ENCODE results near the gene TCF7L2. TPM values are rescaled to one million over a fixed set of nuclear protein-coding genes. Genes with fewer than 3 reads are reported as not detected.

Gene TCF7L2
- polyA plus RNA-seq, 3 donors: 47.8 to 51.4 (median 49.2) TPM

DNA sequence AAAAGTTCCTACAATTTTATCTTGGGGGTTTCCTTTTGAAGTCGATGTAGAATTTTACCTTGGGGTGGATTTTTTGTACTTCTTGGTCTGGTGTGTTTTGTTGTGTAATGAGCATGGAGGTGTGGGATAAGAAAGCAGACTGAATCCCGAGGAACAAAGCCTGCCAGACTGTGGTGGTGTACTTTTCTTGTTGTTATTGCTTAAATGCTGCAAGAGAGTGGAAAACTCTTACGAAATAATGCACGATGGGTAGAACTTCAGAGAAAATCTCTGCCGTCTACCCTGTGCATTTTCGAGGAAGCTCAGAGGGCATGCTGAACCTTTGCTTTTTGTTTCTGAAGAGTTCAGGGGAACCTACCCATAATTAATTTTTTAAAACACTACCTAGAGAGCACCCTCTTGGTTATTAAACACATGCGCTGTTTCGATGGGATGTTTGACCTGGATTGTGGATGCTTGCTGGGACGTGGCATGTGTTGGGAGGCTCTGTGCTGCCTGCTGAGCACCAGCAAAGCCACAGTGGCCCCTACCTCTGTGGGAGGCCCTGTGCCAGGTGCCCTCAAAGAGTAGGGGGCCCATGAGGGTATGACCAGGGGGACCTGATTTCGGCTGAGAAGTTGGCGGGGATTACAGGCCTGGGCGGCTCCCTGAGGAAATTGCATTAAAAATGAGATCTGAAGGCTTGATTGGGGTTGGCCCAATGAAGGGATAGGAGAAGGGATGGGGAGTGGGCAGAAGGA lies 94.1 kb downstream of the TCF7L2 start:
- DNase-seq: no peak

DNA sequence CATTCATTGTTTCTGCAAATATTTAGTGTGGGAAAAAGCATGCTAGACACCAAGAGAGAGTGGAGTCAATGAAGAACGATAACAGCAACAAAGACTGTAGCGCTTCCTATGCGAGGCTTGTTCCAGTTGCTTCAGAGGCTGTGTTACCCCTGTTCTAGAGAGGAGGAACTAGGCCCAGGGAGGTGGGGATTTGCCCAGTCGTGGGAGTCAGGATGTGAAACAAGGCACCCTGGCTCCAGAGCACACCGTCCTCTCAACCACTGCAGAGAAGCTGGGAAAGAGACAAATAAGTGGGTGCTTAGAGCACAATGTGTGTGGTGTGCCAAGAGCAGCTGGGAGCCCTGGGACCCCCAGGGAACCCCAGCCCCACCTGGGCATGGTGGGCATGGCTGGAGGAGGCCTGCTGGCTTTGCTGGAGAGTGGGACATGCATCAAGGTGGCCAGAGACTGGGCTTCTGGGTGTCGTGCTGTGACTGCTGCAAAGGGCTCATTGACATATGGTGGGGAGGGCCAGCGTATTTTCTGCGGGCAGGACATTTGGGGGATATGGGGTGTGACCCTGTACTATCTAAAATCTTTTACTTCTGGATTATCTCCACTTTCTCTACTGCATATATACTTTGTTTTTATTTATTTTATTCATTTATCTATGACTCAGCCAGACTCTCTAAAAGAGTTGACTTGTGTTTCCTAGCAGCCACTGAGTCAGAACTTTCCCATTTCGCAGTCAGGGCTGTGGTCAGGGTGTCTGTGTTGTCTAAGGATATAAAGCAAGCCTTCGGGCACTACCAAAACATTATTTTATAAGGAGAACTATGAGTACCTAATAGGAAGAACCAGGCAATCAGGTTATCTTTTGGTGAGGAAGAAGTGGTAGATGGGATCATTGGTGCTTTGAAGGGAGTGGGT lies 95.4 kb downstream of the TCF7L2 start:
- no peak for DNase-seq

DNA sequence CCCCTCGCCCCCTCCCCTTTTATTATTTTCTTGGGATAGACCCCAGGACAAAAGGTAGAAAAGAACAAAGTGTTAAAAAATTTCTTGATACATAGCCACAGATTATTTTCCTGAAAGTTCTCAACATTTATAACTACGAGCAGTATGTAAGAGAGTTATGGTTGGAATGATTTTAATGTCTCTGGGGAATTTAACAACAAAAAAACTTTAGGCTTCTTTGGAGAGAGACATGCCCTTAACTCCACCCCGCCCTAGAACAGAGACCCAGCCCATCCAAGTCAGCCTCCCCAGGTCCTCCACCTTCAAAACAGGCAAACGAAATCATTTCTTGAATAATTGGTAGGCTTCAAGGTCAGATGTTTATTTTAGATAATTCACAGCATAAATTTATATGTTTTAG lies 97.1 kb downstream of the TCF7L2 start:
- no peak for DNase-seq

DNA sequence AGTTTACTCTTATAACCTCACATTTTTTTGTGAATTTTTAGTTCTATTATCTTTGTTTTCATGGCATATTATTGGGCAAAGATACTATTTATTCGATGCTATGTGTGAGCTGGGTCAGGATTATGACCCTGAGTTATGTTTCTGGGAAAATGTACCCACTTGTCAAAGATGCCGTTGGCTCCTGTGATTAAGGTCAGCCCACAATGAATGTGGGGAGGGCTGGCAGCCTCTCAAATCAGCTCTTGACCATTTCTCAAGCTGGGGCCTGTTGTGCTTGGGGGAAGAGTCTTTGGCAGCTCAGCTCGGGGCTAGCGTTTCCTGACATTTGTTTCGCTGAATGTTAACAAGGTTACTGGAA lies 97.5 kb downstream of the TCF7L2 start:
- no peak for DNase-seq

DNA sequence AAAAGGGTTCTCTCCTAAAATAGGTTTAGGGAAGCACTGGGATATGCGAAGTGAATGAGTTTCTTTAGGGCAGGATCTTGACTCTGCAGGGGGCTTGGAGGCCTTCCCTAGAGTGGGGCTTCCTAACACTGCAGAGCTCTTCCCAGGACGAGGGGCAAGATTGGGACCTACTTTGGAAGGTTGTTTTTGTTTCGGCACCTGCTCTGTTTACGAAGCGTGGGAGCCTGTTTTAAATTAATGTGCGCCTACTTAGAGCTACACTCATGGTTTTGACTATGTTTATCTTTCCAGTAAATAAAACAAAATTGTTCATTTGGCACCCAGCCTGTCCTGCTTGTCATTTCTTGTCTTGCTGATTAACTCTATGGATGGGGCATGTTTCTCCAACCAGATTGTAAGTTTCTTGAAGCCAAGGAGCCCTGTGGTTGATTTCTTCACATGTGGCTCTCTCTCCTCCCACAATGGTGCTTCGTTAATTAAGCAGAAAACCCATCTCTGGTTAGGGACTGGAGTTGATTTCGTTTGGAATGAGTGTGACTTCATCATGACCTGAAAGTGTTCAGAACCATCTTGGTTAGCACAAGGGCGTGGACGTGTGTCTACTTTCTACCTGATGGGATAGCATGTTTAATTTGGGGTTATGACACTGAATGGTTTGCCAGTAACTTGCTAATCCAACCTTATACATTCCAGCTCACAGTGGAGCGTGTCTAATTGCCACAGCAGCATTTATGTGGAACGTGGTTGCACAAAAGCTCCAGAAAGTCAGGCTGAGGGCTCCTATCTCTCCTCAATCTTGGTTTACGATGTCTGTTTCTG lies 98.1 kb downstream of the TCF7L2 start:
- DNase-seq: peak; percentile 77

DNA sequence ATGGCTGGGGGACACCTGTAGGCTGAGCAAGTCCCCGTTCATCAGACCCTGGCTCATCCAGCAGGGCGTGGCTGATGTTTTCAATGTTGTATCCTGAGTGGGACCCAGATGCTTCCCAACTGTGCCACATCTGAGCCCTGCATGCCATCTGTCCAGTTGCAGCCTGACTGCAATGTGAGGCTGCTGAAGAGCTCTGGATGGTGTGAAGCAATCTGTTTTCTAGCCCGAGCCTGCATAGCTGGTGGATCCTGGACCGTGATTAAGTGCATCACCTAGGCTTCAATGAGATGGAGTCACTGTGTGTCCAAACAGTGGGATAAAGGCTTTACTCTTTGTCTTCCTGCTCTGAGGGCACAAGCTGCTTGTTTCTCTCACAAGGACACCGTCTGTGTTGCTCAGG lies 99.8 kb downstream of the TCF7L2 start:
- no peak for DNase-seq

DNA sequence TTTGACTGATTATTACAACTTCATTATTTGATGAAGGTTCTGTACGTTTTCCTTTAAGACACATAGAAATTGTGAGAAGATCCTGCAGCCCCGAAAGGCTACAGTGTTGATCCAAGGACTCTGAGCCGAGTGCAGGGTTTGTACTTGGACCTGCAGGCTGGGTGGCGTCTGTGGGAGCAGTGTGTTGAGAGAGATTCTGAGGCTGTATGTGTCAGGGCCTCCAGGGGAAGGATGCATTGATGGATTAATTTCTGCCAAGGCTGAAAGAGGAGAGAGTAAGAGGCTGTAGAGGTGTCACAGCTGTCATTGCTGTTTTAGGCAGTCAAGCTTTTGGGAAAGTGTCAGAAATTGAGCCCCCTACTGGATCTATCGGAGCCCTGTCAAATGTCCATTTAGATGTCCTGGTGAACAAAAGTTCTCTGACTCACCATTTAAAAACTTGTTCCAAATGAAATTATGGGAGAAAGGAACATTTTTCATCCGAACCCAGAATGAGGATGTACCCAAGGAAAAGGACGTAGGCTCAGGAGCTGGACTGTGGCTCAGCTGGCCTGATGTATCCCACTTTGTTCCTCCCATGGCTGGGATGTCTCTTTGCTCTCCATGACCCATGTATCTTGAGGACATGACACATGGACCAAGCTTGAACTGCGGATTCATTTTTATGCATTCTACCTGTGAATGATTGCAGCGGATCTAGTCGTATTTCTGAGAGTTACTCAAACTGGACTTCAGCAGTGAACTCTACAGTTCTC lies 102.2 kb downstream of the TCF7L2 start:
- DNase-seq: no peak

DNA sequence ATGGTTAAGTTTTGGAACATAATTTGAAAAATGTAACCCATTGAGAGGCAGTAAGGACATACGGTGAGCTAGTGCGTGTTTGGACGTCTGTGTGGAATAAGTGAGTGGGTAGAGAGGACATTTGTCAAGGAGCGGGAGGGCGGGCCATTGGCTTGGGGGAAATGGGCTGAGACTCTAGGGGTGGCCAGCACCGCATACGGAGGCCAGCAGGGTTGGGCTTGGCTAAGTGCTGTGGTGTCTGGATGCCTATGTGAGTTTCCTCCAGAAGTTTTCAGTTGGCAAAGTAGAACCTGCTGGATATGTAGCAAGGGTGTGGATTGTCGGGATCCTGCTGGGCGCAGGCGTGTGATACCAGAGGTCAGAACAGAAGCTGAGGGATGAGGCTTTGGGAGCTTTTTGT lies 103.0 kb downstream of the TCF7L2 start:
- no peak for DNase-seq

DNA sequence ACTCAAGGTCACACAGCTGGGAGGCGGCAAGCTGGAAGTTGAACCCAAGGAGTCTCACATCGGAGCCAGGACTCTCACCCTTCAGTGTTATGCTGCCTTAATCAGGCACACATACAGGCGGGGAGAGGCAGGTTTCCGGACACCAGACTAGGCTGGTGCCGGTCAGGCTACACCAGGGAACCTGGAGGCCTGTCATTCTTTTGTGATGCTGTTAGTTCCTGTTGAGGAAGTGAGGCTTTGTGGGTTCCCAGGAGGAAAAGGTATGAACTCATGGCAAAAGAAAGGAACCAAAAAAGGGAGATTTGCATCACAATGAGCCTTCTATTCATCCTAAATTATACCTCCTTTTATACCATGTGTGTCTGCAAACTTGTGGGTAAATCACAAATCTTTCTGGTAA lies 103.8 kb downstream of the TCF7L2 start:
- DNase-seq: no peak

DNA sequence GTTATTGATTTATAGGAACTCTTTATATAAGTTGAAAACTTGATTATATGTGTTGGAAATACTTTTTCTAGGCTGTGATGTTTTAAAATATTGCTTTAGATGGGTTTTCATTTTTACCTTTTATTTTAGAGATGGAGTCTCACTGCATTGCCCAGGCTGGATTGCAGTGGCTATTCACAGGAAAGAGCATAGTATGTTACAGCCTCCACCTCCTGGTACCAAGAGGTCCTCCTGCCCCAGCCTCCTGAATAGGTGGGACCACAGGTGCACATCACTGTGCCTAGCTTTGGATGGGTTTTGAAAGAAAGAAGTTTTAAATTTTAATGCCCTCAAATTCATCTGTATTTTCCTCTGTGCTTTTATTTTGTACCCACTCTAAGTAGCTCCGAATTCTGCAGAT lies 105.4 kb downstream of the TCF7L2 start:
- no peak for DNase-seq

DNA sequence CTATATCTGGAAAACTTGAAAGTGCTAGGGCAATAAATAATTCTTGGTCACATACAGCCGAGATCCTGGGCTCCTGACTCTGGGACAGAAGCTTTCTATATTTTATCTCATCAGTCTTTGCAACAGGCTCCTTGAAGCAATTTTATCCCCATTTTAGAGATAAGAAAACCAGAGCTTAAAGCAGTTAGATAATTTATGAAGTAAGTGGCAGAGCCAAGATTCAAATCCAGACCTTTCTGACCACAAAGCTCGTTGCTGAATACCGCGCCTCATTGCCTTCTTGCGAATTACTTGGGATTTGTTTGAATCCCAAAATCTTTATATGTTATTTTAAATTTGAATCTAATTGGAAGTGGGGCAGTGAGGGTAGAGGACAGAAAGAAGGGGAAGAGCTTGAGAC lies 106.0 kb downstream of the TCF7L2 start:
- DNase-seq: no peak

DNA sequence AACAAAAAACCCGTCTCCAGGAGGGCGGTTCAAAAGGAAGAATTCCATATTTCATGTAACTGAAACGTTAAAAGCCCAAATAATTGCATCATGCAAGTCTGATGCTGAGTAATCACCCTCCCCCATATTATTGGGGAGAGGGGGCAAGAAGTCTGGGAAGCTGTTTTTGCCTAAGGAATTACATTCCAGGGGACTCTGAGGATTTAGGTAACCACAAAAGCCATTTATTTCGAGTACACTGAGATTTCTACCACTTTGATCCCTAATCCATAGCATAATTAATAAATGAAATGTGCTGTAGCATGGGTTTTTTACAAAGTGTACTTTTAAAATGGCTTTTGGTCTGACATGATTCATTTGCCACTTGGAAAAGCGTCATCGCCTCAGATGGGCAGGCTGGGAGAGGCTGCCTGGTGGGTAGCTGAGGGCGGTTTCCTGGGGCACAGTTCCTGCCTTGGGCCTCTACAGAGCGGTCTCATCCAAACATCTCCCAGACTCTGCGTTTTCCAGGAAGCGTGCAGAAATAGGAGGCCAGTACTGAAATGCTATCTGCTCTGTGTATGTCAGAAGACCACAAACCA lies 106.5 kb downstream of the TCF7L2 start:
- DNase-seq: no peak

DNA sequence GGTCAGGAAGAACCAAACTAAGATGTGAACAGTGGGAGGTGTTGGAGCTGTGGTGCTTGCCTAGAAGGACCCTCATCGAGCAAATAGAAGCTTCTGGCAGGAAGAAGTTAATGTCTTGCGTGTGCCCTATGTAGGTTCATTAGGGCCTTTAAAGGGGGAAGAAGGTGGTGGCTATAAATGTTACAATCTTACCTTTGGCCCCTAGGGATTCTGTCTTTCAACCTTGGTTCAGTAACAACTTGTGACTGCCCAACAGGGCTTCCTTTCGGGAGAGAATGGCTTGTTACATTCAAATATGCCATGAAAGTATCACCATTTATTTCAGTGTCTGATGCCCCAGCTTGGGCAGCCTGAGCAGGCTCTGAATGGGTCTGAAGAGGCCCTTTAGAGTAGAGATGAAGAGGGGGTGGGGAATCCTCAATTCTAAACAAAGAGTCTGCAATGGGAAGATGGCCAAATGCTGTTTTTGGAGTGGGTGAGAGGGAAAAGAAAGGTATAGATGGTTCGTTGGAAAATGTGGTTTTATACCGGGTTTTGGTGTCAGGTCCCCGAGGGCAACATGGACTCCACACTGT lies 108.0 kb downstream of the TCF7L2 start:
- DNase-seq: no peak

DNA sequence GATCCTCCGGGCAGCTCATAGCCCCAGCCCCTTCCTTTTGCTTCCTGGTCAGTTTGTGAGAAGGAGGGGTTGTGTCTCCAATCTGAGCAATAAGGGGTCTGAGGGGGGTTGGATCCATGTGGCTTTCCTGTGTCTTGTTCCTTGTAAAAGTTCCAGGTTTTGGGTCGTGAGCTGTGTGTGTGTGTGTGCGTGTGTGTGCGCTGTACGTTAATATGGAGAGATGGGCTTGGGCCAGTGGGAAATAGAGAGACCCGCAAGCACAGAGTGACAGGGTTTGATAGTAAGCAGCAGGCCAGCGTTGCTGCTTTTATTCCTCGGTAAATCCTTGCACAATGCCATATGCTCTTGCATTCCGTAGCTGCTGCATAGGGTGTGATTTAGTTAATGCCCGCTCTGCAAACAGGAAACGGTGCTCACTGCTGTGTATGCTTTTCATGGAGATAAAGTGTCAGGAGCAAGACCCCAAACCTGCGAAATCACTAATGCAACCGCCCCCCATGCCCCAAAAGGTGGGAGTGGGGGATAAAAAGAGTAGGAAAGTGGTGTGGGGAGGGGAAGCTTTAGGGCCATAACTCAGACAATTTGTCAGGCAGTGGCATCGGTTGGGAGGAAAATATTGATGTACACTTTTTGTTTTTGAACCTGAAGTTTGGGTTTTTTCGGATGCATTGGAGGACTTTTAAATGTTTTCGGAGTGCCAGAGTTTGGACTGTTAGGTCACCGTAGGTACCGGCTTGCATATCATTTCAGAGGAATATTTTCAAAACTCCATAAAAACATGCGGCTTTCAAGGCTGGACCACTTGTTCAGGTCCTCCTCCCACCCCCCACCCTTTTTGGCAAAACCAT lies 108.7 kb downstream of the TCF7L2 start:
- DNase-seq: no peak

DNA sequence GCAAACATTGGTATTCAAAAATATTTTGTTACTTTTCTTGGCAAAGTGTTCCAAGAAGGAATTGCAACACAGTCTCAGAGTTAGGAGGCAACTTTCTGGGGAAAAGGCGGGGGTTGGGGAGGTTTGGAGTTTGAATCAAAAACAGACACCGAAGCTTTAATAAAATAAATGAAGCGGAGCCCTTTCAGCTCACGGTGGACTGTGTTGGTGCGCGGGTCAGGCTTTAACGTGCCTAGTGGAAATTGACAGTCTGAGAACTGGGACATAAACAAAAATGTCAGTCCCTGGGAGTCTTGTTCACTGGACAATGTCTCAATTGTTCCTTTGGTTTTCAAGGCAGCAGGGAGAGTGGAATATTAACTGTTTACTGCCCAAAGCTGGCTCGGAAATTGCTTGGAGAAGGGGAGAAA lies 109.3 kb downstream of the TCF7L2 start:
- peak; percentile 70 for DNase-seq

DNA sequence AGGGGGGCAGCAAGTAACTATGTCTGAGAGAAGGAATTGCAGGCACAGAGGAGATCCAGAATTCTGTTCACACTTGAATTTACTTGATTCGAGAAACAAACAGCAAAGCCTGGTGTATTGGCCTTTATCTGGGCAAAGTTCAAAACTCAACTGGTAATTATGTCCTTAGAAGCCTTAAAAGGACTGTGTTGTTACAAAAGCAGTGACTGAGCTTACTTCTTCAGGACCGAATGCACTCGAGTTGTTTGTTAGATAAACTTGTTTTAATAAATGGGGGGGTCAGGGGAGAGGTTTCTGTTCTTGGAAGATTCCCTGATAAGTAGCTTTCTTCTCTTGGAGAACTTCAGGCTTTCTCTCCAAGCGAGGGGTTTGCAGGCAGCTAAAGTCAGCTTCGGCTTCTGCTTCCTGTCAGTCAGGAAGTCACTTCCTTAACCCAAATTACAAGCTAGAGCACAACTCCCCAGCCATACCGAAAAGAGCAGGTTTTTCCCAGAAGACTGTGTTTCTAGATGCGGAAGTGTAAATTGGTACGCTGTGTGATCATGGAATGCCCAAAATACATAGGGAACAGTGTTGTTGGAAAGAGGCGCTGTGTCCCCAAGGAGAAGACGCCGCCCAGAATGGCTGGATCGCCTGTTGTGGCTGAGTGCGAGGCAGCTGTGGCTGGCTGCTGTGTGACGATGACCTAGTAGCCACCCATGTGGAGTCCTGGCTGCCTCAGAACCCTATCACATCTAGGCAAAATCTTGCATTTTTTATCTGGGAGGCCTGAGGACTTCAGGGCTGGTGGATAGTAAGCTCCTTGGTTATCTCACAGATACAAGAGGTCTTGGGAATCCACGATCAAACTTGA lies 110.4 kb downstream of the TCF7L2 start:
- no peak for DNase-seq

DNA sequence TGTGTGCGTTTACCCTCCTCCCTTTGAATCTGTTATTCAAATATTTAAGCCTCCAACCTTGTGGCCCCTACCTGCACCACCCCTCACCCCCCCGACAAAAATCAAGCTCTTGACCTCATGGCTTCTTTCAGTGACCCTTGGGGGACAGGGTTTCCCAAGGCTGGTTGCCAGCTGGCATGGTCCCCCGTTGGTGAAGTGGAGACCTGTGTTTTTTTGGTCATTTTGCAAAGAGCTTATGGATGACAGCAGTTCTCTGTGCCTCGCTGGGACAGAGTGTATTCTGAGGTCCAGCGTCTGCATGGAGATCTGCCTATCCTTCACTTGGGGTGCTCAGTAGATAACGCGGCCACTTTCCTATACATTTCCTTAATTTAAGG lies 111.0 kb downstream of the TCF7L2 start:
- no peak for DNase-seq

DNA sequence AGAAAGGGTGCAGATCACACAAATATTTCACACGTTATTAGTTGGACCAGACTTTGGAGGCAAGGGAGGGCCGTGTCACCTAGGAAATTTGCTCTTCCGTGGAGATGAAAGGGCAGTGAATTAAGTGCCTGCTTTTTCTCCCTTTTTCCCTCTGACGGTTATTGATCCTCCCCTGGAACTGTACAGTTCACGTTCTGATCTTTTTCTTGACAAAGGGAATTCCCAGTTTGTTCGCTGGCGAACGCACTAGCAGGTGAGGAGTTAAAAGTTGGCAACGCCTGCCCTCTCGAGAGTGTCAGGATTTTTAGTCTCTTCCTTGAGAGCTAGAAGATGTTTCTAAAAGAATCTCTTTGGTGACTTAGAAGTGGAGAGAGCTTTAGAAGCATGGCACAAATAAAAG lies 111.5 kb downstream of the TCF7L2 start:
- DNase-seq: no peak

Data from renal pelvis (tissue), 4 donors.